Esophagus muscularis mucosa (tissue), 3 donors: ENCODE measurements around the gene SUFU.

Source experiments
- CTCF ChIP-seq, 3 experiments: fragments of 200-600 bp in 2 of 3; fragments of 450-650 bp in 1 of 3; sonication (generic) in 2 of 3; IDR thresholded peaks; one replicate each; pipeline ENCODE4 v1.5.1; 2017 to 2019; ENCODE audit warnings: antibody characterized with exemption in 3 of 3, mild to moderate bottlenecking in 2 of 3, moderate library complexity in 1 of 3
- EP300 ChIP-seq: sonication (generic); formaldehyde crosslinking; IDR thresholded peaks from one replicate; pipeline ENCODE4 v1.6.1; 2017; ENCODE audit warnings: antibody characterized with exemption

GRCh38 chr10:102502029-102502336, 1.8 kb upstream of the SUFU start:
- TF ChIP-seq EP300 (no peak), CTCF (IDR thresholded peaks at IDR 0.05) (no peak)
